Activated CD4-positive, alpha-beta T cell treated with anti-CD3 and anti-CD28 coated beads, Interleukin-2, Interleukin-6, amounts not matched to agents 100 ng/mL and 50 ng/mL, durations not matched to agents 16 hours and 8 hours (primary cell): ENCODE measurements around the gene FBXO41.
"Not testable (repeated sequence)": the region's sequence is repeated elsewhere in the genome, so short reads cannot be mapped to it uniquely, and the experiment has no call there.

ENCODE experiments used
- DNase-seq: peaks from one replicate; pipeline ENCODE4 v3.0.0-alpha.2; 2020

The FBXO41 gene

DNA sequence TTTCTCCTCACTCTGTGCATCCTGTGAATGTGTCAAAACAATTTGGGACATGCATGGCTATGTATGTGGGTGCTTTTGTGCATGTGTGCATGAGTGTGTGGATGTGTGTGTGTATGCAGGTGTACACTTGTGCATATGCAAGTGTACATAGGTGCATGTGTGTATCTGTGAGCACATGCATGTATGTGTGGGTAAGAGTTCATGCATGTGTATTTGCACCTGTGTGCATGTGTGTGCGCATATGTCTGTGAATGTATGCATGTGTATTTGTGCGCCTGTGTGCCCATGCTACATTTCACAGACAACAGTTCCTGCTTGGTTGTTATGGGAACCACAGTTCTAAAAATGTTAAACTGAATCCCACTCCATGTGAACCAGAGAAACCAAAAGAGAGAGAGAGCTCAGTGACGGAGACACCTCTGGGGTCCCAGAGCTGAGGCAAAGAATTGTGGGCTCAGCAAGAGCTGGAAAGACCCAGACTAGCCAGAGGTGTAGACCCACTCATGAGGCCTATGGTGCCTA is 1.9 kb upstream of the FBXO41 start:
- DNase-seq: no peak

DNA sequence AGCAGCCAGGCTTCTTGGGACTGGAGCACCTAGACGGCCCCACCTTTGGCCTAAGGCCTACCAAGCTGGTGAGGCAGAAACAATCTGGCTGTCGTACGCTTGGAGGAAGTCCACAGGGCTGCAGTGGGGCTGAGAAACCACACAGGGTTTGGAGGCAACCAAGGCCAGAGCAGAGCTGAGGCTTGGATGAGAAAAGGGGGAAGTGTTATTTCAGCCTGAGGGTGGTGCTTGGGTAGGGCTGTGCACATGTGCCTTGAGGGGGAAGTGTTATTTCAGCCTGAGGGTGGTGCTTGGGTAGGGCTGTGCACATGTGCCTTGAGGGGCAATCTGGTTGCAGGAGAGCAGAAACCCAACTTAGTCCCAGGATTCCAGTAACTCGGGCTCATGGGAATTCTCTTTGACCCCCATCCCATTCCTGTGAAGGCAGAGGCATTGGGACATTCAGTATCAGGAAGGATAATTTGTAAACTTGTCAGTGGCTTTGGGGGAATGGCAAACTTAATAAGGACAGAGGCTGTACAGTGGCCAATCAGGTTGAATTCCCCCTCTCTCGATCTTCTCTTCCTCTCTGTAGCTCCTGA is 971 bp upstream of the FBXO41 start:
- DNase-seq: peak; percentile 32

DNA sequence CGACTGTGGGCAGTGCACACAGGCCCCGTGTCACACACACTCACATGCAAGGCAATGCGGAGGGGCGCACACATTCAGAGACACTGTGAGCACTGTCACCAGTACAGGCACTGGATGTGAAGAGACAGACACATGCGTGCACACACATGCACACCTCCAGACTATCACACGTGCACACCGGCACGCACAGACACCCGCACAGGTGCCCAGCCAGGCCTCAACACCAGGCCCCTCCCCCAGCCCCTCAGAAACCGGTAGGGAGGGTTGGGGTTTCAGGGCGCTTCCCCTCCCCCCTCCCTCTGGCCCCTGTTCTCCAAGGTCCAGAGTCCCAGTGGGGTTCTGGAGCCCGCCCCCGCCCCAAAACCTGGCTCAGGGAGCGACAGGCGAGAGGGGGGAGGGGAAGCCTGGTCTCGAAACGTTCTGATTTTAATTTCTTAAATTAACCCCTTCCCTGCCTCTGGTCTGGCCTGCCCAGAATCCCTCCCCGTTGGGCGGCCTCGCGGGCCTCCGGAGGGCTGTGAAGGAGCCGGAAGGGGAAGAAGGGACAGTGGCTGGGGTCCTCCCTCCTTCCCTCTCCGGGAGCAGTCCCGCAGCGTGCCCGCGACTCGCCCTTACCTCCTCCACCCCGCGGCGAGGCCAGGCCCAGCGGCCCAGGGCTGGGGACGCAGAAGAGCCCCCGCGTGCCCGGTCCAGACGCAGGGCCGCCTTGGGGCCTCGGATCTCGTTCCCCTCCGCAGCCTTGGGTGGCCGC is 558 bp downstream of the FBXO41 start:
- peak; percentile 34 for DNase-seq

GRCh38 chr2:73282924-73283544 is 1.2 kb downstream of the FBXO41 start:
- no peak for DNase-seq

- DNase-seq: no peak
These were observed 3.0 kb downstream of the FBXO41 start for GRCh38 chr2:73281244-73281643.

GRCh38 chr2:73279852-73280251 is 4.4 kb downstream of the FBXO41 start:
- DNase-seq: no peak

GRCh38 chr2:73272270-73272669 is 12.0 kb downstream of the FBXO41 start:
- no peak for DNase-seq

DNA sequence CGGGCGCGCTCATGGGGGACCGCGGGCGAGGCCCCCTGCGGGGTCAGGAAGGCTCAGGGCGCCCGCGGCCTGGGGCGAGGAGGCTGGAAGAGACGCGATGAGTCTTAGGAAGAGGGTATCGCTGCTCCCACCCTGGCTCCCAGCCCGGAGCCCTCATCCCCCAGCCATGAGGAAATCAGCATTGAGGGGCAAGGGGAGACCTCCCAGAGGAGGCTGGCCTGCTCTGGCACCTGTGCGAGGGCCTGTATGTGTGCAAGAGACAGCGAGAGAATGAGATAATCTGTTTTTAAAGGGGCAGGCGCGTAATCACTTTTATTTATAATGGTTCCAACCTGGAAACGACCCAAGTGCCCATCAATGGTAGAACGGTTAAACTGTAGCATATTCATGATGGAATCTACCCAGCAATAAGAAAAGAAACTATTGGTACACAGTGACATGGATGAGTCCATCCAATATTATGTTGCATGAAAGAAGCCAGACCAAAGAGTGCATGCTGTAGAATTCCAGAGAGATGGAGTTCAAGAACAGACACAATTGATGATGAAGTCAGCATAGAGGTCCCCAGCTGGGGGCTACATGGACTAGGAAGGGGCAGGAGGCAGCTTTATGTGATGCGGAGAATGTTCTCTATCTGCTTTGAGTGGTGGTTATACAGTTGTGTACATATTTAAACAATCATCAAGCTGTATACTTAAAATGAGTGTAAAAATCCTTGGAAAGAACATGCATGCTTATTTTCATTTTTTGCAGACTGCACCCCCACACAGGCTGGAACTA is 14.4 kb downstream of the FBXO41 start:
- no peak for DNase-seq

DNA sequence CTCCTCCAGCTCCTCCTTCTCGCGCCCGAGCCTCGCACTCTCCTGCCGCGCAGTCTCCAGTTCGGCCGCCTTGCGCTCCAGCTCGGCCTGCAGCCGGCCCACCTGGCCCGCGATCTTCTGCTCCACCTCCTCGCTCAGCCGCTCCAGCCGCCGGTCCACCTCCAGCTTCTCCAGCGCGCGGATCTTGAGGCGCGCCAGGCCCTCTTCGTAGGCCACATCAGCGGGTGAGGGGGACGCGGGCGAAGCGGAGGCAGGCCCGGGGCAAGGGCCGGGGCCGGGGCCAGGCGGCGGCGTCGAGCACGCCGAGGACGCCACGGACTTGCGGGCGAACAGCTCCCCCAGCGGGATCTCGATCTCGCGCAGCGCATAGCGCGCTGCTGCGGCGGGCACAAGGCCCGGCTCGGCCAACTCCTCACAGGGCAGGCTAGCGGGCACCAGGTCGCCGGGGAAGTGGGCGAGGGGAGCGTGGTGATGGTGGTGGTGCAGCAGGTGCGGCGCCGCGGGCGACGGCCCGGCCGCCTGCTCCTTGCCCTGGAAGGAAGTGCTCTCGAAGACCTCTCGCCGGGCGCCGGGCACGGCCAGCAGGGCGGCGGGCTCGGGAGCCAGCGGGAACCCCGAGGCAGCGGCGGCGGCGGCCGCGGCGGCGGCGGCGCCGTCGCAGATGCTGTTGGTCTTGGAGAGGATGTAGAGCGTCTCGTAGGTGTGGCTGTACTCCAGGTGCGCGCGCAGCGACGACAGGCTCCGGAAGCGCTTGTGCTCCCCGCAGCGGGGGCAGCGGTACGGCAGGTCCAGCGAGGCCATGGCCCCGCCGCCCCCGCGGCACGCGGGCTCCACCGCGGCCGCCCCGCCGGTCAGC is 15.2 kb downstream of the FBXO41 start:
- peak; percentile 82 for DNase-seq

GRCh38 chr2:73268366-73268829 is 15.9 kb downstream of the FBXO41 start:
- no peak for DNase-seq

DNA sequence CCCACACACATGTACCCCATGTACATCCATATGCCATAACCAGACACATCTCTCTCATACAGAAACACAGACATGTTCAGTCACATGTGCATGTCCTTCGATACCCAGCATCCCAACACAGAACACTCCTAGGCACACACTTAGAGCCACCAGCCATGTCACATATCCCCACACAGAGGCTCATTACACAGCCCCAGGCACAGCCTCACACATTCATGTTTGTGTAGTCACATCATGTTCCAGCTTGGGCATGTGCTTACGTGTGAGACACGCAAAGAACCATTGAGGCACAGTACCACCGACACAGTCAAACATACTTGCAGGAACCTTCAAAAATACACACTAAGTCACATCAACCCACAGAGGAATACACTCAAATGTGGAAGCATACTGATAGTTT is 17.3 kb downstream of the FBXO41 start:
- no peak for DNase-seq

DNA sequence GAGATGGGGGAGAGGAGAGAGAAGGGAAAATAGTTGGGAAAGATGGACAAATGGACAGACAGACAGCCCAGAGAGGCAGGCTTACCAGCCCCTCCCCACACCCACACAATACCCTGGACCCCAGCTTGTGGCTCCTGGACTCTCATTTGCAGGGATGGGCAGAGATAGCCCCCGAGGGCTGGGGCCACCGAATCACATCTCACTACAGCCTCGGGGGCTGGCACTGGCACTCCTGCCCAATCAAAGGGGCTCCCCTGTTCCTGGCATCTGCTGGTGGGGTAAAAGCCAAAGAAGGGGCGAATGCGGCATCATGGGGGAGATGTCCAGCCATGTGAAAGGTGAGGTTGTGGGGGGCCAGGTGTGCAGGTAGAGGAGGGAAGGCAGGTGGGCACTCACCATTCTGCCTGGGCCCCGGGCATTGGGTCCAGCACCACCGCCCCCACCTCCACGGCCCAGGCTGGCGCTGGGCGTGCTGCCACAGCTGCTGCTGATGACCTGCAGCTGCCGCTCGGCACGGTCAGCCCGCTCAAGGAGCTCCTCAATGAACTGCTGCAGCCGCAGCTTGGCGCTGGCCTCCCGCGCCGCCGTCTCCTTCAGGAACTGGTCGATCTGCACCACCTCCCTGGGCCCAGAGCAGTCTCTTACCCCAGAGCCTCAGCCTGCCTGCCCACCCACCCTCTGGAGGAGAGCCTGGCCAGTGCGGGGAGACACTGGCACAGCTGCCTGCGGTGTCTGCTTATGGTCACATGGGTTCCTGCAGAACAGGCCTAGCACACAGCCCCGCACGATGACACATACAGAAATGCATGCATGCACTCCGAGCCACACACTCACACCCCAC is 18.0 kb downstream of the FBXO41 start:
- no peak for DNase-seq

- no peak for DNase-seq
These were observed 18.8 kb downstream of the FBXO41 start for GRCh38 chr2:73265298-73266060.

DNA sequence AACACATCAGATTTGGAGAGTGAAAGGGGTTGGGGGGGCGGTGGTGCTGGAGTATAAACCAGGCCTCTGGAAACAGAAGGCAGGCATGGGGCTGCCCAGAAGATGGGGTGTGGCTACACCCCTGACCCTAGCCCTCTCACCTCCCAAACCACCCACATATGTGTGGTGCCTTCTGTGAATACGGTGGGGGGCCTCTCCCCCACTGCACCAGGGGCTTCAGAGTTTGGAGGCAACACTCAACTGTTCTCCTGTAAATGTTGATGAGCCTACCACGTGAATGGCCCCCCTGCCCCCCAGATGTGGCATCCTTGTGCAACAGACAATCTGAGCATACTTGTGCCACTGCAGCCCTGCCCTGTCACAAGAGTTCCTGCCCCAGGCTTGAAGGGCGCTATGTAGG is 19.5 kb downstream of the FBXO41 start:
- no peak for DNase-seq

- DNase-seq: no peak
These were observed 20.0 kb downstream of the FBXO41 start for GRCh38 chr2:73264332-73264606.

GRCh38 chr2:73263540-73264331 is 20.5 kb downstream of the FBXO41 start:
- no peak for DNase-seq

DNA sequence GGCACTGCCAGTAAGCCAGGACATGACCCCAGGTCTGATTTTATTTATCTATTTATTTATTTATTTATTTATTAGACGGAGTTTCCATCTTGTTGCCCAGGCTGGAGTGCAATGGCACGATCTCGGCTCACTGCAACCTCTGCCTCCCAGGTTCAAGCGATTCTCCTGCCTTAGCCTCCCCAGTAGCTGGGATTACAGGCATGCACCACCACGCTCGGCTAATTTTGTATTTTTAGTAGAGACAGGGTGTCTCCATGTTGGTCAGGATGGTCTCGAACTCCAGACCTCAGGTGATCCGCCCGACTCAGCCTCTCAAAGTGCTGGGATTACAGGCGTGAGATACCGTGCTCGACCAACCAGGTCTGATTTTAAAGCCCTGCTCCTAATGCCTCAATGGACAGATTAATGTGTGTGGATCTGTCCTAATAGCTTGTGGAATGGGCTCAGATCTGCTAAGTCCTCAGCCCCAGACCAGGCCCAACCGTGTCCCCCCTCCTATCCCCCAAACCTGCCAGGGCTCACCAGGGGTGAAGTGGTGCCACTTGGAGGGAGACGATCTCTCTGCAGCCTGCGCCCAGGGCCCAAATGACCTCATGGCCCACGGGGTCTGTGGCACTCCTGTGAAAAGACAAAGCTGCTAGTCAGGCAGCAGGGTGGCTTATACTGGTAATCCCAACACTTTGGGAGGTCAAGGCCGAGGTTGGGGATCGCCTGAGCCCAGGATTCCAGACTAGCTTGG is 21.4 kb downstream of the FBXO41 start:
- not testable (repeated sequence) for DNase-seq

DNA sequence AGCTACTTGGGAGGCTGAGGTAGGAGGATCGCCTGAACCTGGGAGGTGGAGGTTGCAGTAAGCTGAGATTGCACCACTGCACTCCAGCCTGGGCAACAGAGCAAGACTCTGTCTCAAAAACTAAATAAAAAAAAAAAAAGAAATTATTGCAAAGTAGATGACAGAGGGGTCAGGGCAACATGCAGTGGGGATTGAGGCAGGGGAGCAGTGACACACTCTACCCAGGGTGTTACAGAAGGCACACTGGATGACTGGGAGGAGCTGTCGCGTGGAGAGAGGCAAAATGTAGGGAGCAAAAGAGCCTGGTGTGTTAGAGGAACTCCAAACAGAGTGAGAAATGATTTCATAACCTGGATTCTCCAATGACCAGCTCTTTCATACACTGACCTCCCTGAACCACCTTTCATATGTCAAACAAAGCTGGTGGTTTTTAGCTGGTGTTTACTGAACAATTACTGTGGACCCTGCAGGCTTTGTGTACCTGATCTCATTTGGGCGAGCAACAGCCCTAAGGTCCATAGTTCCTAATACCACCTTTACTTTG is 22.1 kb downstream of the FBXO41 start:
- no peak for DNase-seq
